BJ (cell line): ENCODE data around the gene AMZ1. TPM values are rescaled to one million over a fixed set of nuclear protein-coding genes. Genes with fewer than 3 reads are reported as not detected.
"Not testable (repeated sequence)": the region's sequence is repeated elsewhere in the genome, so short reads cannot be mapped to it uniquely, and the experiment has no call there.

Experiments
- CTCF ChIA-PET: fragments of 350-600 bp; formaldehyde crosslinking; extraction: SDS; loops from one replicate; lab custom pipeline; 2021; ENCODE audit warnings: antibody characterized with exemption, inconsistent platforms; lab: Yijun Ruan, JAX
- POLR2A ChIA-PET: fragments of 300-600 bp; sonication (Branson Sonifier 250); formaldehyde crosslinking; extraction: SDS; loops from one replicate; lab custom pipeline; 2021; ENCODE audit warnings: antibody characterized with exemption; lab: Charles Lee
- DNase-seq: peaks from one replicate; pipeline ENCODE4 v3.0.0-alpha.2; 2011; ENCODE audit warnings: low read depth
- H3K27me3 ChIP-seq: 2 replicates; pipeline ENCODE4 v1.6.0; 2011; ENCODE audit warnings: low read length; ENCODE audit not compliant: control insufficient read depth, insufficient read depth
- H3K36me3 ChIP-seq: 2 replicates; pipeline ENCODE4 v1.5.1; 2011; ENCODE audit warnings: low read length; ENCODE audit not compliant: control insufficient read depth, insufficient read depth
- H3K4me3 ChIP-seq: 2 replicates; pipeline ENCODE4 v1.5.1; 2011; ENCODE audit warnings: low read depth, mild to moderate bottlenecking, control low read depth, low read length
- CTCF ChIP-seq: IDR thresholded peaks from 2 replicates; pipeline ENCODE4 v1.5.1; 2011; ENCODE audit warnings: low read depth, mild to moderate bottlenecking, control low read depth, inconsistent platforms, low read length, moderate library complexity; ENCODE audit not compliant: insufficient read depth
- polyA plus RNA-seq: library from polyadenylated mRNA; depleted of rRNA; stranded (reverse); fragments of >200 nt; gene quantifications from 2 replicates; pipeline ENCODE4 v1.2.3, GENCODE V29; 2011

The AMZ1 gene
- polyA plus RNA-seq, 1 experiment: 3.7 TPM

DNA sequence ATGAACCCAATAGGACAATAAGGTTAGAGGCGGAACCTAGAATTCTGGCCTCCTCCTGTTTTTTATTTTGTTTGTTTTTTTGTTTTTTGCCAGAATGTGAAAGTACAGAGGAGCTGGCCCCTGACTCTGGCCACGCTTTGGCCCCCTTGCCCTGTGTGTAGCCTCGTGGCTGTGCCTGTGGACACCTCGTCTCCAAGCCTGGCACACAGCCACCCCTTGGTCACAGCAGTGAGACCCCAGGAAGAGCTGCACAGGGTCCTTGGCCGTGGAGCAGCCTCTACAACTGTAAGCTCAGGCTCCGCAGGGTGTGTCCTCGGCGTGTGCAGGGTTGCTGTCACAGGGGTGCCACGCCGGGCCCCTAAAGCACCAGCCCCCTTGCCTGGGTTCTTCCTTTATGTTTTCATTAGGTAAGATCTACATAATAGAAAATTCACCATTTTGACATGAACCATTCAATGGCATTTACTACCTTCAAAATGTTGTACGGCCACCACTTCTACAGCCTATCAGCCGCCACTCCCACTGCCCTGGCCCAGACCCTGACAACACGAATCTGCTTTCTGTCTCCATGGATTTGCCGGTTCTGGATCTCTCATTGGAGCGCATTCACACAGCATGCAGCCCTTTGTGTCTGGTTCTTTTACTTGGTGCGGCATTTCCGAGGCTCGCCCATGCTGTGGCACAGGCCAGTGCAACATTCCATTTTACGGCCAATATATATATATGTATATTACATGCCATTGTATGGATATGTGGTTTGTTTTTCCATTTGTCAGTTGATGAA is 51.0 kb downstream of the AMZ1 start:
- ChIA-PET POLR2A (no interaction called here), CTCF (interaction anchor here (0.6 to 1.3 kb wide), 2 partner anchors 29 to 279 kb away, joined by 4 to 5 read pairs; no protein-coding TSS in a partner anchor)
- H3K36me3 ChIP-seq: peaks cover 4% of the 10 kb centered on the region; the same call in 1 of the 2 replicates
- DNase-seq: no peak
- no peaks in the 10 kb centered on the region for H3K27me3 ChIP-seq
- TF ChIP-seq CTCF: no peak
- H3K4me3 ChIP-seq: no peak overlapping the region

- POLR2A ChIA-PET, H3K4me3 ChIP-seq, H3K36me3 ChIP-seq, H3K27me3 ChIP-seq, CTCF ChIA-PET, DNase-seq: not testable (repeated sequence)
Observed at GRCh38 chr7:2743523-2744185, 55.7 kb downstream of the AMZ1 start.

DNA sequence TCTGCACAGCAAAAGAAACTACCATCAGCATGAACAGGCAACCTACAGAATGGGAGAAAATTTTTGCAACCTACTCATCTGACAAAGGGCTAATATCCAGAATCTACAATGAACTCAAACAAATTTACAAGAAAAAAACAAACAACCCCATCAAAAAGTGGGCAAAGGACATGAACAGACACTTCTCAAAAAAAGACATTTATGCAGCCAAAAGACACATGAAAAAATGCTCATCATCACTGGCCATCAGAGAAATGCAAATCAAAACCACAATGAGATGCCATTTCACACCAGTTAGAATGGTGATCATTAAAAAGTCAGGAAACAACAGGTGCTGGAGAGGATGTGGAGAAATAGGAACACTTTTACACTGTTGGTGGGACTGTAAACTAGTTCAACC is 60.7 kb downstream of the AMZ1 start:
- H3K36me3 ChIP-seq, DNase-seq, H3K4me3 ChIP-seq, POLR2A ChIA-PET, CTCF ChIA-PET, H3K27me3 ChIP-seq: not testable (repeated sequence)

DNA sequence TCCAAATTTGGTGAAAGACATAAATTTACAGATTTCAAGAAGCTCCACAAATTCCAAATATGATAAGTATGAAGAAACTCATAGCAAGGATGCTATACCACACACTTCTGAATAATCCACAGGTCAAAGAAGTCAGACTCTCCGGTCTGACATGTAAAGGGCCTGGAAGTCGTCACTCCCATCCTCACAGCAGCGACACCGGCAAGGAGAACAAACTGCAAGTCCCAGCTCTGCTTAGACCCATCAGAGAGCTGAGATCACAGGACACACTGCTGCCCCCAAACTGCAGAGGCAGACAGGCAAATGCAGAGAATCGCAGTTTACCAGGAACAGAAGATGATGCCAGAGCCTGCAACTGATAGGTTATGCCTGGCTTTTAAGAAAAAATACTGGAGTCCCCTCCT is 62.0 kb downstream of the AMZ1 start:
- no peak for DNase-seq
- ChIA-PET POLR2A (no interaction called here), CTCF (no interaction called here)
- Histone ChIP-seq H3K27me3 (no peaks in the 10 kb centered on the region), H3K4me3 (no peak overlapping the region), H3K36me3 (no peaks in the 10 kb centered on the region)
- TF ChIP-seq CTCF: no peak

DNA sequence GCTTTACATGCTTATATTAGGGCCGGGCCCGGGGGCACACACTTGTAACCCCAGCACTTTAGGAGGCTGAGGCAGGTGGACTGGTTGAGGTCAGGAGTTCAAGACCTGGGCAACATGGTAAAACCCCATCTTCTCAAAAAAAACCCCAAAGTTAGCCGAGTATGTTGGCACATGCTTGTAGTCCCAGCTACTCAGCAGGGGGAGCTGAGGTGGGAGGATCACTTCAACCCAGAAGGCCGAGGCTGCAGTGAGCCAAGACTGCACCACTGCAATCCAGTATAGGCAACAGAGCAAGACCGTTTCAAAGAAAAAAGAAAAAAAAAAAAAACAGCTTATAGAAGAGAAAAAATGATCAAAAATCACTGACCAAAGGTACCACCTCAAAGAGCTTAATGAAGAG is 63.1 kb downstream of the AMZ1 start:
- Histone ChIP-seq H3K36me3 (no peaks in the 10 kb centered on the region), H3K4me3 (no peak overlapping the region), H3K27me3 (no peaks in the 10 kb centered on the region)
- ChIA-PET CTCF (no interaction called here), POLR2A (no interaction called here)
- DNase-seq: no peak
- no peak for TF ChIP-seq CTCF

DNA sequence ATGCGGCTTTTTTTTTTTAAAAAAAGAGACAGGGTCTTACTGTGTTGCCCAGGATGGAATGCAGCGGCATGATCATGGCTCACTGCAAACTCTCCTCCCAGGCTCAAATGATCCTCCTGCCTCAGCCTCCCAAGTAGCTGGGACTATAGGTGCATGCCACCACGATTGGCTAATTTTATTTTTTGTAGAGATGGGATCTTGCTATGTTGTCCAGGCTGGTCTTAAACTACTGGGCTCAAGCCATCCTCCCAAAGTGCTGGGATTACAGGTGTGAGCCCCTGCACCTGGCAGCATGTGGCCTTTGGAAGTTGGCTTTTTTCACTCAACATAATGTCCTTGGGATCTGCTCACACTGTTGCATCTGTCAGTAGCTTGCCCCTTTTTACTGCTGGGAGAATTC is 65.1 kb downstream of the AMZ1 start:
- CTCF ChIA-PET: interaction anchor here (1.8 kb wide), 1 partner anchor 16 kb away, joined by 5 read pairs; no protein-coding TSS in a partner anchor
- no peak for TF ChIP-seq CTCF
- POLR2A ChIA-PET: no interaction called here
- Histone ChIP-seq H3K27me3 (no peaks in the 10 kb centered on the region), H3K4me3 (no peak overlapping the region), H3K36me3 (no peaks in the 10 kb centered on the region)
- DNase-seq: no peak
